HG02571 (cell line): ENCODE results near the gene UBA1.

Source experiments
- ATAC-seq: cut with Tn5 transposase; IDR thresholded peaks from one replicate; pipeline ENCODE4 v1.9.1; 2021; ENCODE audit warnings: mild to moderate bottlenecking, moderate library complexity; ENCODE audit not compliant: unreplicated experiment

The UBA1 gene

DNA sequence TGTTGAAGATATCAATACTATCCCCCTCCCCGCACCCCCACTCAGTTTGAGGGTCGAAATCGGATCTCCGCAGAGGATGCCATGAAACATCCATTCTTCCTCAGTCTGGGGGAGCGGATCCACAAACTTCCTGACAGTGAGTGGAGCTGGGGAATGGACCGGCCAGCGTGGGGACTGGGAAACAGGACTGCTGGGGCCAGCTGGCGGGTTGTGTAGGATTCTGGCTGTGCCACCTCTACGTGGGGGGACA lies 33.6 kb downstream of the UBA1 start:
- ATAC-seq = no peak

DNA sequence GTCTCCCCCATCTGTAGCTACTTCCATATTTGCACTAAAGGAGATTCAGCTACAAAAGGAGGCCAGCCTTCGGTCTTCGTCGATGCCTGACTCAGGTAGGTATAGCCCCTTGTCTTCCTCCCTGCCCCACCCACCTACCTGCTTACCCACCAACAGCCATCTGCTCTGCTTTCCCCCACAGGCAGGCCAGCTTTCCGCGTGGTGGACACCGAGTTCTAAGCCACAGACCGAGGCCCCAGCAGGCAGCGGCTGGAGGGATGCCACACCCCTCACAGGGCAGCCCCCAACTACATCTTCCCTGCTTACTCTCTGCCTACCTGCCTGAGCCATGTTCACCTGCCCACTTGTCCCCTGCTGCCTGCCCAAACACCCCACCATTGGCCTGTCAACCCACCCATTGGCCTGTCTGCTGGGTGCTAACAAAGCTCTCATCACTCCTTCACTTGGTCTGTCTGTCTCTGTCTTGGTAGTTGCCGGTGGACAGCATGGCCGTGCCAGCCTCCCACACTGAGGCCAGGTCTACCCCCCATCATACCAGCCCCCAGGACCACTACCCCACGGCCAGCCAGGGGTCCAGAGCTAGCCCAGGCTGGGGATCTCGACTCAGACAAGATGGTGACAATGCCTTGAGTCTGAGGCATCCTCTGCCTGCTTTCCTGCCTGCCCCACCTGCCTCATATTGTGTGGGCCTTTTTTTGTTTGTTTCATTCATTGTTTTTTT lies 35.1 kb downstream of the UBA1 start:
- ATAC-seq = no peak

DNA sequence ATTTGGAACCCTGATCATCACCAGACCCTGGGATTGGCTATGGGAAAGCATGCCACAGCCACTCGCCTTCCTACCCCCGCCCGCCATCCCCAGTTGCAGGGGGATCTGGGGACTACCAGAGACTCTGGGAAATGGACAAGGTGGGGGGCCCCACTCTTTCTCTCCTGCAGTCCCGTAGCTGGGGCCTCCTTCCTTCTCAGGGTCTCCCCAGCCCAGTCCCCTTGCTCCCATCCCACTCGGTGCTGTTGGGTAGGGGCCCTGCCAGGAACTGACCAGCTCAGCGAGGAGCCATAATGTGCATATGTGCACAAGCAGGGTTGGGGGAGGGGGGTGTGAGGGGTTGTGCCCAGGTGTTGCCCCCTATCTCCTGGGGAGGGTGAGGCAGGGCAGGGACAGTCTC lies 35.8 kb downstream of the UBA1 start:
- no peak for ATAC-seq

DNA sequence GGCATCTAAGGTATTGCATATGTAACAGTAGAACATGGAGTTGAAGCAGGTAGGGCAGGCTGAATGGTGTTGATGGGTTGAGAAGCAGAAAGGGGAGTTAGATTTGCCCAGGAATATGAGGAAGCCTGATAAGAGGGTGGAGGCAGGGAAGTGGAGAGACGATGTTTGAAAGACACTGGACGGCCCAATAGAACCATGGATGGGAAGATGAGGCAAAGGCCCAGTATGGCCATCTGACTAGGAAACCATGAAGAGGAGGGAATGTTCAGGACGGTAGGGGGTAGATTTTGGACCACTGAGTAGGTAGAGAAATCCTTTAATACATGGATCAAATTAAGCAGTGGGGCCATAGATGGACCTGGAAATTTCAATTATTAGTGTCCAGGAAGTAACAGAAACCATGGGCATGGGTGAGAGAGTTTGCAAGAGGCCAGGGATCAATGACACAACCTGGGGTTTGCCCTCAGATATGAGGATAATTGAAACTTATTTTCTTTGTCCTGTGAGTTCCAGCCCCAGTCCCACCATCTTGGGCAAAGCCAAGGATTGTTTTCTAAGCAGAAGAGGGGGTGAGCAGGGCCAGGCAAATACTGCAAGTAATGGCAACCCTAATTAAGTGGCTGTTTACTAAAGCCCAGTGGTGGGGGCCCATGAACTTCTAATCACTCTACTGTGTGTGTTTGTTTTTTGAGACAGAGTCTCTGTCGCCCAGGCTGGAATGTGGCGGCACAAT lies 36.7 kb downstream of the UBA1 start:
- no peak for ATAC-seq

DNA sequence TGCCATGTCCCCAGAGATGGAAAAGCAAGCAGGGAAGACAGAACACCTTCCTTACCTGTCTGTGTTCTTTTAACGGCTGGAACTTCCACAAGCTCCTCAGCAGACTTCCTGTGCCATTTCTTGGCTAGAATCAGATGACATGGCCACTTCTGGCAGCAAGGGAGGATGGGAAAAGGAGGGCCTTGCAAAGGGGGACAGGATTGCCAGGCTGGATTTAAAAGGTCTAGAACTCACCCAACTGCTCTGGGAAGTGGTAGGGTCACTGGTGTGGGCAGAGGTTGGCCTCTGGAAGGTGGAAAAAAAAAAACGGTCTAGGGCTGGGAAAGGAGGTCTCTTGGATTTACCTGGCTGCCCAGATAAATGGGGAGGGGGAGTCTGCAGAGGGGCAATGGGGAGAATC lies 37.5 kb downstream of the UBA1 start:
- no peak for ATAC-seq

DNA sequence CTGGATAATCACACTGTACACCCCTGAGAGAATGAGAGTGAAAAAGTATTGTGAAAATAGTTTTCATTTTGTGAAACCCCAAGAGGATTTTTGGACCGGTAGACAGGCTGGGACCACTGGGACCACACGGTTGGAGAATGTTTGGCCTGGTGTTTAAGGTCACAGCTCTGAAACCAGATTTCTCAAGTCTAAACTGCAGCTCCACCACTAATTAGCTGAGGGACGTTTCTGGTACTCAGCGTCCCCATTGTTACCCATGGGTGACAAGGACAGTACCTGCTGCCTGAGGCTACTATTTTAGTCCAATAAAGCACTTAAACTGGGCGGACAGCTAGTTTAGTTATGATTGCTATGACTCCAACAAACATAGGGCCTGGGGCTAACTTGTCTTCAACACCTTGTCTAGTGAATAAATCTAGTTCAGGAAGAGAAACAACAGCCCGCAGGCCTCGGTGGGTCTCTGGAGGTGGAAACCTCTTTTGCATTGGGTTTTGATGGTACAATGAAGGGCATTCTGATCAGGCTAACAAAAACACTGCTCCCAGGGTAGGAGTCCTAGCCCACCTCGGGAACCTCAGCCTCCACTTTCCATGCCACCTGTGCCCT lies 38.7 kb downstream of the UBA1 start:
- no peak for ATAC-seq

DNA sequence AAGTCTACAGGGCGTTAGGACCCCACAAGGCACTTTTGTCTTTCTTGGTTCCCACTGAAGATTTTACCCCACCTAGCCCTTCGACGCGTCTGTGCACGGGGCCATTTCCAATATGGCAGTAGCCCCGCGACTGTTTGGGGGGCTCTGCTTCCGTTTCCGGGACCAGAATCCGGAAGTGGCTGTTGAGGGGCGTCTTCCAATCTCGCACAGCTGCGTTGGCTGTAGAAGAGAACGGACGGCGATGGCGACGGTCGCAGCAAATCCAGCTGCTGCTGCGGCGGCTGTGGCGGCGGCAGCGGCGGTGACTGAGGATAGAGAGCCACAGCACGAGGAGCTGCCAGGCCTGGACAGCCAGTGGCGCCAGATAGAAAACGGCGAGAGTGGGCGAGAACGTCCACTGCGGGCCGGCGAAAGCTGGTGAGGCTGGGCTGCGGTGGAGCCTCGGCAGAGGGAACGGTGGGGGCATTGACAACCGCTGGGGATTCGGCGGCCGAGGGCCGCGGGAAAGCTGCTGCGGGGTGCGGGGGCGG lies 39.2 kb downstream of the UBA1 start, which contains the start of gene USP11:
Gene USP11 (plus strand): TSS at position 207 of the 530 bp plus-strand sequence. CDS start 35 bp downstream, at position 242.
- peak; percentile 24 for ATAC-seq

DNA sequence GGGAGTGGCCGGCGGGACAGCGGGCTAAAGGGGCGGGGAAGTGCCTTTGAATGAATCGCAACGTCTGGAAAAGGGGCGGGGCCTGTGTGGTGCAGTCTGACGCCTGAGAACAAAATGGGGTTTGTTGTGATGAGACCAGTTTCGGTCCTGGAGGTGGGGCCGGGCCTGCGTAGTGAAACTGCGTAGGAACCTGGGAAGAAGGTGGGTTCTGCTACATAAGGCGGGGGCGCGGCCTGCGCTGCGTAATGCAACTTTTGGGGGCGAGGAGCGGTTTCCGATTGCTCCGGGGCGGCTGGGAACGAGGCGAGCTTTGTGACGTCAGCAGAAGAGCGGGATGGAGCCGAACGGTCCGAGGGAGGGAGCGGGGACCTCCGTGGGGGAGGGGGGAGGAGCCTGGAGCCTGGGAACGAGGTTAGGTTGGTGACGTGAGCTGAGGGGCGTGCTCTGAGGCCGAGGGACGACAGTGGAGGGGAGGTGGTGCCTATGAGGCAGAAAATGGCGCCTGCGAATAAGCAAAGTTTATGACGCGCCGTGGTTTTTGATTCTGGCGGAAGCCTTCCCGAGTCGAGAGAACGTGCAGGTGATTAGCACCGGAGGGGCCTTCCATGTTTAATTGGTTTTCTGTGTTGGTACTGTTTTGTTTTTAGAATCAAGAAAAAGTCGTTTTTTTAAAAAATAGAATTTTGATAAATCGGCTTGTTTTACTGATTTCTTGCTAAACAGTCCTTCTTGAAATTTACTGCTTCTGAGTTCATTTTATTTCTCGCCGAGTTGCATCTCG lies 39.9 kb downstream of the UBA1 start:
- peak; percentile 76 for ATAC-seq

DNA sequence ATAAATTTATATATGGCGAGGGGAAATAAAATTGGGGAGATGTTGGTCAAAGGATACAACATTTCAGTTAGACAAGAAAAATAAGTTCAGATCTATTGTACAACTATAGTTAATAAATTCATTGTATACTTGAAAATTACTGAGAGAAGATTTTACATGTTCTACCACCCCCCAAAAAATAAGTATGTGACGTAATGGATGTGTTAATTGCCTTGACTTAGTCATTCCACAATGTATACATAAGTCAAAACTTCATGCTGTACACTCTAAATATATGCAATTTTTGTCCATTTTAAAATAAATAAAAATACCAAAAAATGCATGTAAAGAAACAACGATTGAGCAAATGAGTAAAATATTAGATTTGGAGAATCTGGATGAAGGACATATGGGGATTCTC lies 41.0 kb downstream of the UBA1 start:
- ATAC-seq = no peak

DNA sequence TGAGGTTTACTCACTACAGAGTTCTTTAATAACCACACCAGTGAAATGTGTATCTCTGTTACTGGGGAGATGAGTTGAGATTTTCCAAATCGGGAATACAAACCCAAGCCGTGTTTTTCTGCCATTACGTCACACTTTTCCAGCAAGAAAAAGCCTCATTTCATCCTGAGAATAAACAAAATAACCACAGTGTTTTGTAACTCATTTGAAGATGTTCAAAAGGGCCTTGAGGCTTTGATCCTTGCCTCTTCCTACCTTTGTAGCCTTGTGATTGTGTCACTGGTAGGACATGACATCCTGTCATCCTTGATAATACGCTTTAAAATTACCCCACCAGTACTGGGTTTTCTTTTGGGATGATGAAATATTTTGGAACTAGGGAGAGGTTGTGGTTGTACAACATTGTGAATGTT lies 42.1 kb downstream of the UBA1 start:
- no peak for ATAC-seq

DNA sequence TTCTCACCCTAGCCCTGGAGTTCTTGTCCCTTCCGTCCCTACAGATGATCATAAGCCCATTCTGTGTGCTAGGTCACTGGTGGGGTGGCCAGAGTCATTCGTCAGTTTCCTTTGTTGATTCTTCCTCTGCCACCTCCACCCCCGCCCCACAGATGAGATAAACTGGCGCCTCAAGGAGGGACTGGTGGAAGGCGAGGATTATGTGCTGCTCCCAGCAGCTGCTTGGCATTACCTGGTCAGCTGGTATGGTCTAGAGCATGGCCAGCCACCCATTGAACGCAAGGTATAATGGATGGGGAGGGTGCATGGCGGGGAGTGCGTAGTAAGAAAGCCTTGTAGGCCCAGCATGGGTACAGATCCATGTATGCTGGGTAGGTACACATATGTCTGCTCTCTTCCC lies 45.6 kb downstream of the UBA1 start:
- no peak for ATAC-seq

DNA sequence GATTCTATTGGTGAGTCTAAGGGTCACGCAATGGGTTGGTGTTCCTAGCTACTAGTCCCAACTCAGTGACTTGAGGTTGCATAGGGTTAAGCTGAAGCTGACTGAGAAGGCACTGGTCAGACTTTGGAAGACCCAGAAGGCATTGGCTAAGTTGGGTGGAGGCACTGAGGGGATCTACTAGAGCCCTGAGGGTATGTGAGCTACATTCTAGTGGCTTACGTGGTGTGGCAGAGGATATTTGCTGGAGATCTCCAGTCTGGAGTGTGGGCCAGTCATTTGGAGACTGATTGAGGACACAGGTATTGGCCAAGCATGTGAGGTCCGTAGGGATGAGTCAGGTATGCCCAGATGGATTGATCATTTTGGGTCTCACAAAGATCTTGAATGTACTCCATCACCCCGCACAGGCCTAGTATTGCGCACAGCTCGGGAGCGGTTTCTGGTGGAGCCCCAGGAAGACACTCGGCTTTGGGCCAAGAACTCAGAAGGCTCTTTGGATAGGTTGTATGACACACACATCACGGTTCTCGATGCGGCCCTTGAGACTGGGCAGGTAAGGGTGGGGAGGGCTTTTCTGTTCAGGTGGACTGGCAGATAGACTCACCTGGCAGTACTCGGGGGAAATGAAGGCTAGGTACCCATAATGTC lies 46.4 kb downstream of the UBA1 start:
- no peak for ATAC-seq

DNA sequence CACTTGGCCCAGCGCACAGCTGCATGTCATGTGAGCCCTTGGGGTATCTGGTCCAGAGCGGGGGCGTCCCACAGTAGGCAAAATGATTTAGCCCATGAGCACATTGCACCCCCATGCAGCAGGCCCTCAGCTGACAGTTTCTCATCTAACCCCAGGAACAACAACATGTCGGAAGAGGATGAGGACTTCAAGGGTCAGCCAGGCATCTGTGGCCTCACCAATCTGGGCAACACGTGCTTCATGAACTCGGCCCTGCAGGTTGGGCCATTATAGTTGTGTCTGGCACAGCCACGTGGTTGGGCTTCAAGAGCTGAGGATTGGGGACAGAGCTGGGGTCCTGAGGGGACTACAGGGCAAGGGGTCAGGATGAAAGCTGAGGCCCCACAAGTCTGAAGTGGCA lies 47.0 kb downstream of the UBA1 start:
- no peak for ATAC-seq

DNA sequence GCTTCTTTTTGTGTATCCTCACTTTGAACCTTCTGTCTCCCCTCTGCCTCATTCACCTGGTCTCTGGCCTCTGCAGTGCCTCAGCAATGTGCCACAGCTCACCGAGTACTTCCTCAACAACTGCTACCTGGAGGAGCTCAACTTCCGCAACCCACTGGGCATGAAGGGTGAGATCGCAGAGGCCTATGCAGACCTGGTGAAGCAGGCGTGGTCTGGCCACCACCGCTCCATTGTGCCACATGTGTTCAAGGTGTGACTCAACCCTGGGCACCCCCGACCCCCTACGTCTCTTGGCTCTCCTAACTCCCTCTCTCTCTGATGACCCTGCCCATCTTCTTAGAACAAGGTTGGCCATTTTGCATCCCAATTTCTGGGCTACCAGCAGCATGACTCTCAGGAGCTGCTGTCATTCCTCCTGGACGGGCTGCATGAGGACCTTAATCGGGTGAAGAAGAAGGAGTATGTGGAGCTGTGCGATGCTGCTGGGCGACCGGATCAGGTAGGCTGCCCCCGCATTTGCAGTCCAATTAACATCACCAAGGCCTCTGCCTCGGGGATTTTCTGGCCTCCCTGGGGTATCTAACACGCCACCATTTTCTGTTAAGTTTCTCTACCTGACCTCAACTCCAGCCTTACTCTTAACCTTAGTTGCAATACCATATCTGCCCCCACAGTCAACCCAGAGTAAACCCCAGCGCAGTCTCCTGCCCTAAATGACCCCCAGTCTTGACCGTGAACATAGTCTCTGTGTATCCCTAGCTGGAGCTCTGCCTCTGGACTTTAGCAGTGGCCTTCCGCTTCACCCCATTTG lies 47.8 kb downstream of the UBA1 start:
- no peak for ATAC-seq

DNA sequence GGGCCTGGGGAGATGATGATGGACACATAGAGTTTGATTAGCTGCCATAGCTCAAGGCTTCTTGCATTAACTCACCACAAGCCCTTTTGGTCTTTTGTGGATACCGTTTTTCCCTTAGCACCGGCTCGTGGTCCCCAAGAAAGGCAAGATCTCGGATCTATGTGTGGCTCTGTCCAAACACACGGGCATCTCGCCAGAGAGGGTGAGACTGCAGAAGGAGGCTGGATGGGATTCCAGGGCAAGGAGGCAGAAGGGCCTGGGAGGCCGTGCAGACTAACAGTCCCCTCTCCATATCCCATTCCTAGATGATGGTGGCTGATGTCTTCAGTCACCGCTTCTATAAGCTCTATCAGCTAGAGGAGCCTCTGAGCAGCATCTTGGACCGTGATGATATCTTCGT lies 48.7 kb downstream of the UBA1 start:
- ATAC-seq = no peak

DNA sequence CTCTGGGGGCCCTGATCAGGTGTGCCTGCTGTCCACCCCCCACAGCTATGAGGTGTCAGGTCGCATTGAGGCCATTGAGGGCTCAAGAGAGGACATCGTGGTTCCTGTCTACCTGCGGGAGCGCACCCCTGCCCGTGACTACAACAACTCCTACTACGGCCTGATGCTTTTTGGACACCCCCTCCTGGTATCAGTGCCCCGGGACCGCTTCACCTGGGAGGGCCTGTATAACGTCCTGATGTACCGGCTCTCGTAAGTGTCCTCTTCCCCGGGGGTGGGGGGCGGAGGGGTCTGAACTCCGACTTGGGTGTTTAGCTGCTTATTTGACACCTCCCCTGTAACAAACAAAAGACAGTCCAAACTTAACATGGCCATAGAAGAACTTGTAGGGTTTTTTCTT lies 49.7 kb downstream of the UBA1 start:
- ATAC-seq = no peak

DNA sequence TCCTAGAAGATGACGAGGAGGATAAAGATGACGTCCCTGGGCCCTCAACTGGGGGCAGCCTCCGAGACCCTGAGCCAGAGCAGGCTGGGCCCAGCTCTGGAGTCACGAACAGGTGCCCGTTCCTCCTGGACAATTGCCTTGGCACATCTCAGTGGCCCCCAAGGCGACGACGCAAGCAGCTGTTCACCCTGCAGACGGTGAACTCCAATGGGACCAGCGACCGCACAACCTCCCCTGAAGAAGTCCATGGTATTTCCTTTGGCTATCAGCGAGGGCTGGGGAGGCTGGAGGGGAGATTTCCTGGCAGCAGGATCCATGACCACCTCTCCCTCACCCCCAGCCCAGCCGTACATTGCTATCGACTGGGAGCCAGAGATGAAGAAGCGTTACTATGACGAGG lies 51.0 kb downstream of the UBA1 start:
- no peak for ATAC-seq

DNA sequence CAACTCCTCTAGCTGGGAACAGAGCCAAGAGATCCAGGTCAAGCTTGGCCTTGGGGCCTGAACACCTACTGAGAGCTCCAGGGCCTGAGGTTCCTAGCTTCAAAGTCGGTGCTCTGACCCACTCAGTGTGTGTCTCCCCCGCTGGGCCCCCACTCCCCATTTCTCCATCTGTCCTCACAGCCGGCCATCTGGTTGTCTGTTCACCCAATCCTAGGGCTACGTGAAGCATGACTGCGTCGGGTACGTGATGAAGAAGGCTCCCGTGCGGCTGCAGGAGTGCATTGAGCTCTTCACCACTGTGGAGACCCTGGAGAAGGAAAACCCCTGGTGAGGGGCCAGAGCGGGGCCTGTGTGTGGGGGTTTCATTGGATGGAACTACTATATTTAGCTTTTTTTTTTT lies 51.5 kb downstream of the UBA1 start:
- no peak for ATAC-seq

DNA sequence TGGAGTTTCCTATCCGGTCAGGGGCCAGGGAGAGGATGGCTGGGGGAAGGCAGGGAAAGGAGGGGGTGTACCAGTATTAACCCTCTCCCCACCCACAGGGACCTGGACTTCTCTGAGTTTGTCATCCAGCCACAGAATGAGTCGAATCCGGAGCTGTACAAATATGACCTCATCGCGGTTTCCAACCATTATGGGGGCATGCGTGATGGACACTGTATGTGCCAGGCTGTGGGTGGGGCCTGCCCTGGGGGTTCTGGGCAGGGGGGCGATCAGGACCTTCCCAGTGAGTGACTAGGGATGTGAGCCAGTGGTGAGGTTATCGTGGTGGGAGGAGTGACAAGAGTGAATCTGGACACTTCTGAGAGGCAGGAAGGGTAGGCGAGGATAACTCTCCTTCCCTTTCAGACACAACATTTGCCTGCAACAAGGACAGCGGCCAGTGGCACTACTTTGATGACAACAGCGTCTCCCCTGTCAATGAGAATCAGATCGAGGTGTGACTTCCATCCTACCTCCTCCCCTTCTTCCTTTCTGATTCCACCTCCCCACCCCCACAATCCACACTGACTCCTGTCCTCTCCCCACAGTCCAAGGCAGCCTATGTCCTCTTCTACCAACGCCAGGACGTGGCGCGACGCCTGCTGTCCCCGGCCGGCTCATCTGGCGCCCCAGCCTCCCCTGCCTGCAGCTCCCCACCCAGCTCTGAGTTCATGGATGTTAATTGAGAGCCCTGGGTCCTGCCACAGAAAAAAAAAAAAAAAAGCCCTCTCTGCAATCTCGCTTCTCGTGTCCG lies 53.8 kb downstream of the UBA1 start:
- no peak for ATAC-seq
